ENCODE results near the gene TBXAS1. TPM values are rescaled to one million over a fixed set of nuclear protein-coding genes. Genes with fewer than 3 reads are reported as not detected.
A peak's percentile ranks its signal among the peaks of the same experiment; 100 is the strongest.

The TBXAS1 gene
- total and polyA plus RNA-seq, 3 experiments from 2014 or later = 1.7 to 2.9 (median 2.1) TPM

DNA sequence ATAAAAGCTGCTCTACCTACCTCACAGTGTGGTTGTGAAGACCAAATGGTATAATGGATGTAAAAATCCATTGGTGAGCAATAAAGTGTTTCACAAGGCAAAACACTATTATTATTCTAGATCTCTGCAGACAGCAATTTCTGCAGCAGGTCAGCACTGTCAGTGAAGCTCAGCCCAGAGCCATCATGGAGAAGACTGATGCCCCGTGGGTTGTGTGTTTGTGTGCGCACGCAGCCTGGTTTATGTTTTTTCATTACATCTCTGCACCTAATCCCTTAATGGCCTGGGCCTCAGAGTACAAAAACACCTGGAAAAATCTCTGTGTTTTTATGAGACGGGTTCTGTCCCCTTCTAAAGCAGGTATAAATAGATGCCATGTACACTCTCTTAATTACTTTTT is 169.5 kb downstream of the TBXAS1 start:
- no peak for DNase-seq
- Mint-ChIP-seq H3K4me3 (no peak overlapping the region), H3K9me3 (no peaks in the 10 kb centered on the region), H3K27me3 (peaks cover 0 to 2% of the 10 kb centered on the region in 2 donors), H3K36me3 (no peaks in the 10 kb centered on the region), H3K4me1 (no peaks in the 10 kb centered on the region), H3K27ac (no peak overlapping the region)
- Histone ChIP-seq H3K27me3 (ENCODE audit: insufficient read depth, low read length, poor library complexity, severe bottlenecking) (no peaks in the 10 kb centered on the region), H3K4me3 (ENCODE audit: low read length) (no peak overlapping the region), H3K36me3 (ENCODE audit: insufficient read depth, low read length) (no peaks in the 10 kb centered on the region), H3K4me1 (ENCODE audit: insufficient read depth, low read length) (no peaks in the 10 kb centered on the region), H3K27ac (ENCODE audit: low read depth, low read length) (no peak overlapping the region), H3K9me3 (ENCODE audit: low read length) (no peaks in the 10 kb centered on the region)
- ChIA-PET CTCF (interaction anchor here (1.2 to 2.9 kb wide), 2 partner anchors 11 to 353 kb away, joined by 3 to 17 read pairs; no protein-coding TSS in a partner anchor), POLR2A (no interaction called here)

- peaks cover 0 to 2% of the 10 kb centered on the region in 2 donors for H3K27me3 Mint-ChIP-seq
- no peaks in the 10 kb centered on the region for H3K4me1 Mint-ChIP-seq
- no peaks in the 10 kb centered on the region for H3K36me3 Mint-ChIP-seq
- no peak overlapping the region for H3K4me3 Mint-ChIP-seq
- no peaks in the 10 kb centered on the region for H3K4me1 ChIP-seq (ENCODE audit: insufficient read depth, low read length)
- no peak overlapping the region for H3K27ac ChIP-seq (ENCODE audit: low read depth, low read length)
- no peaks in the 10 kb centered on the region for H3K36me3 ChIP-seq (ENCODE audit: insufficient read depth, low read length)
- POLR2A ChIA-PET = interaction anchor here (0.7 kb wide), 1 partner anchor 147 kb away, joined by 3 read pairs; no protein-coding TSS in a partner anchor
- no peak overlapping the region for H3K4me3 ChIP-seq (ENCODE audit: low read length)
- no peak for DNase-seq
- H3K27ac Mint-ChIP-seq = no peak overlapping the region
- no peaks in the 10 kb centered on the region for H3K9me3 Mint-ChIP-seq
- no peaks in the 10 kb centered on the region for H3K27me3 ChIP-seq (ENCODE audit: insufficient read depth, low read length, poor library complexity, severe bottlenecking)
- no peaks in the 10 kb centered on the region for H3K9me3 ChIP-seq (ENCODE audit: low read length)
- CTCF ChIA-PET = interaction anchor here (1.2 to 2.9 kb wide), 2 partner anchors 12 to 354 kb away, joined by 3 to 17 read pairs; no protein-coding TSS in a partner anchor
Measured at GRCh38 chr7:139999516-139999915, 170.5 kb downstream of the TBXAS1 start.

DNA sequence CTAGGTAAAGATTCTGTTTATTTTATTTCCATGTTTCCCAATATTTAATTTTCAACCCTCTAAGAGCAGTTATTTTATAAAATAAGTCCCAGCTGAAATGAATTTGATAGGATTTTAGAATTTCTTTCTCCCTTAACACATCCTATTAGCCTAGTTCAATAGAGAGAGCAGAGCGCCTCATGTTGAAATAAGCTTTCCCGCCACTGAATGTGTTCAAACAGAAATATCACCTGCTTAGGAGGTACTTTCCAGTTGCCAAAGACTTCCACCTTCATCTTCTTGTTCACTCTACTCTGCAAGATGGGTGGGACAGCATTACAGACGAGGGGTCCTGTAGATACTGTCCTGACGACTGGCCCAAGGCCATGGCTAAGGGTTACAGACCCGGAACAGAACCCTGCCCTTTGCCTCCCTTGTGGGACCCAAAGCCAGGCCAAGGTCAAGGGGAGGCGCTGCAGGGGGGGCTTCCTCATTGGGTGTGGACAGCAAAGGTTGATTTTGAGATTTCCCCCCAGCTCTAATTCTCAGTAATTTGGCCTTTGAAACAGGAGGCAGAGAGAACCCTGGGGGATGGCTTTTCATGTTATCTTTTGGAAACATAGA is 171.7 kb downstream of the TBXAS1 start:
- Histone ChIP-seq H3K36me3 (ENCODE audit: insufficient read depth, low read length) (no peaks in the 10 kb centered on the region), H3K27me3 (ENCODE audit: insufficient read depth, low read length, poor library complexity, severe bottlenecking) (no peaks in the 10 kb centered on the region), H3K4me1 (ENCODE audit: insufficient read depth, low read length) (no peaks in the 10 kb centered on the region), H3K27ac (ENCODE audit: low read depth, low read length) (no peak overlapping the region), H3K9me3 (ENCODE audit: low read length) (no peaks in the 10 kb centered on the region), H3K4me3 (ENCODE audit: low read length) (no peak overlapping the region)
- DNase-seq = no peak
- ChIA-PET CTCF (interaction anchor here (1.0 to 2.9 kb wide), 2 partner anchors 14 to 355 kb away, joined by 3 to 17 read pairs; no protein-coding TSS in a partner anchor), POLR2A (no interaction called here)
- H3K4me3 Mint-ChIP-seq = no peak overlapping the region
- no peaks in the 10 kb centered on the region for H3K36me3 Mint-ChIP-seq
- no peaks in the 10 kb centered on the region for H3K4me1 Mint-ChIP-seq
- H3K27ac Mint-ChIP-seq = no peak overlapping the region
- H3K27me3 Mint-ChIP-seq = peaks cover 0 to 2% of the 10 kb centered on the region in 2 donors
- no peaks in the 10 kb centered on the region for H3K9me3 Mint-ChIP-seq

GRCh38 chr7:140003913-140004382 is 174.9 kb downstream of the TBXAS1 start:
- POLR2A ChIA-PET = no interaction called here
- CTCF ChIA-PET = interaction anchor here (1.4 to 3.3 kb wide), 4 partner anchors 15 to 362 kb away, joined by 3 to 31 read pairs (median 4); no protein-coding TSS in a partner anchor

DNA sequence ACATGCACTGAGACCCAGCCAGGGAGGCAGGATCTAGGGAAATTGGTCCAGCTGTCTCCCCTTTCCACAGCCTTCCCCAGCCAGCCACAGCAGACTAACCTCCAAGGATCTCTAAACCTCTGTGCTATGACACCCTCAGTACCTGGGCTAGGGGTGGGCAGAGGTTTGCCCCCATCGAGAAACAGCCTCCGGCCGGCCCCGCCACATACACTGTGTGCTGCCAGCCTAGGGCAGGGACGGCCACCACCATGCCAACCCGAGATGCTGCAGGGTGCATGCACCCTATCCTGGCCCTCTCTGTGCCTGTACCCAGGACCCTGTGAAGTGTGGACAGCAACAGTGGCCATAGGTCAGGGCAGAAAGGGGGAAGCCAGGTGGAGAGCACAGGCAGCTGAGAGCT is 175.6 kb downstream of the TBXAS1 start:
- no peak overlapping the region for H3K4me3 ChIP-seq (ENCODE audit: low read length)
- CTCF ChIA-PET = interaction anchor here (1.2 to 3.3 kb wide), 3 partner anchors 358 to 362 kb away, joined by 5 to 31 read pairs (median 8); no protein-coding TSS in a partner anchor

More at GRCh38 chr7:140003913-140004382, 174.9 kb downstream of the TBXAS1 start:
- no peaks in the 10 kb centered on the region for H3K36me3 ChIP-seq (ENCODE audit: insufficient read depth, low read length)
- no peaks in the 10 kb centered on the region for H3K4me1 ChIP-seq (ENCODE audit: insufficient read depth, low read length)
- Mint-ChIP-seq H3K4me3 (no peak overlapping the region), H3K36me3 (no peaks in the 10 kb centered on the region), H3K9me3 (no peaks in the 10 kb centered on the region), H3K4me1 (no peaks in the 10 kb centered on the region), H3K27ac (peak overlapping the region in 1 of 8 donors; percentile 86), H3K27me3 (peaks cover 0 to 4% of the 10 kb centered on the region in 2 donors)
- no peaks in the 10 kb centered on the region for H3K9me3 ChIP-seq (ENCODE audit: low read length)
- H3K27me3 ChIP-seq (ENCODE audit: insufficient read depth, low read length, poor library complexity, severe bottlenecking) = no peaks in the 10 kb centered on the region
- H3K27ac ChIP-seq (ENCODE audit: low read depth, low read length) = no peak overlapping the region
- DNase-seq = peak in 1 of 5 donors; percentile 29
- H3K4me3 ChIP-seq (ENCODE audit: low read length) = no peak overlapping the region

DNA sequence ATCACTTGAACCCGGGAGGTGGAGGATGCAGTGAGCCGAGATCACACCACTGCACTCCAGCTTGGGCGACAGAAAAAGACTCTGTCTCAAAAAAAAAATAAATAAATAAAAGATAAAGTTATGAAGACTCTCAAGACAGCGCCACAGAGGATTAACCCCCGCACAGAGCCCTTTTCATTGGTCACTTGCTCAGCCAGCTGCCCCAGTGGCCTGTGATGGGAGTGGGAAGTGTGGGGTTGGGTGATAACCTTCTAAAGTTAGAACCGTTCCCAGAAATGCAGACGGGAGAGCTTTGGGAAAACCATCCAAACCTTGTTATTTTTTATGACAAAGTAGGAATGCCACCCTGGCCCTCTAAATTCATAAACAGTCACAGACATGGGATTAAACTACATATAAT is 176.3 kb downstream of the TBXAS1 start:
- Histone ChIP-seq H3K4me1 (ENCODE audit: insufficient read depth, low read length) (no peaks in the 10 kb centered on the region), H3K27ac (ENCODE audit: low read depth, low read length) (no peak overlapping the region), H3K27me3 (ENCODE audit: insufficient read depth, low read length, poor library complexity, severe bottlenecking) (no peaks in the 10 kb centered on the region), H3K36me3 (ENCODE audit: insufficient read depth, low read length) (no peaks in the 10 kb centered on the region), H3K9me3 (ENCODE audit: low read length) (no peaks in the 10 kb centered on the region), H3K4me3 (ENCODE audit: low read length) (no peak overlapping the region)
- POLR2A ChIA-PET = no interaction called here
- Mint-ChIP-seq H3K4me1 (no peaks in the 10 kb centered on the region), H3K27me3 (peaks cover 0 to 2% of the 10 kb centered on the region in 2 donors), H3K36me3 (no peaks in the 10 kb centered on the region), H3K9me3 (no peaks in the 10 kb centered on the region), H3K4me3 (no peak overlapping the region), H3K27ac (no peak overlapping the region)
- no peak for DNase-seq
- CTCF ChIA-PET = interaction anchor here (0.7 to 2.1 kb wide), 6 partner anchors 268 to 505 kb away, joined by 3 to 8 read pairs (median 4); no protein-coding TSS in a partner anchor

More for the DNA sequence above, 175.6 kb downstream of the TBXAS1 start:
- Histone ChIP-seq H3K27ac (ENCODE audit: low read depth, low read length) (no peak overlapping the region), H3K4me1 (ENCODE audit: insufficient read depth, low read length) (no peaks in the 10 kb centered on the region), H3K27me3 (ENCODE audit: insufficient read depth, low read length, poor library complexity, severe bottlenecking) (no peaks in the 10 kb centered on the region), H3K9me3 (ENCODE audit: low read length) (no peaks in the 10 kb centered on the region), H3K36me3 (ENCODE audit: insufficient read depth, low read length) (no peaks in the 10 kb centered on the region)
- no peaks in the 10 kb centered on the region for H3K36me3 Mint-ChIP-seq
- no peaks in the 10 kb centered on the region for H3K9me3 Mint-ChIP-seq
- H3K4me1 Mint-ChIP-seq = no peaks in the 10 kb centered on the region
- no peak overlapping the region for H3K4me3 Mint-ChIP-seq
- POLR2A ChIA-PET = no interaction called here
- DNase-seq = no peak
- no peak overlapping the region for H3K27ac Mint-ChIP-seq
- H3K27me3 Mint-ChIP-seq = peaks cover 0 to 2% of the 10 kb centered on the region in 2 donors

- Histone ChIP-seq H3K27me3 (ENCODE audit: insufficient read depth, low read length, poor library complexity, severe bottlenecking) (no peaks in the 10 kb centered on the region), H3K36me3 (ENCODE audit: insufficient read depth, low read length) (no peaks in the 10 kb centered on the region)
Measured at GRCh38 chr7:140005754-140006503, 176.9 kb downstream of the TBXAS1 start.

DNA sequence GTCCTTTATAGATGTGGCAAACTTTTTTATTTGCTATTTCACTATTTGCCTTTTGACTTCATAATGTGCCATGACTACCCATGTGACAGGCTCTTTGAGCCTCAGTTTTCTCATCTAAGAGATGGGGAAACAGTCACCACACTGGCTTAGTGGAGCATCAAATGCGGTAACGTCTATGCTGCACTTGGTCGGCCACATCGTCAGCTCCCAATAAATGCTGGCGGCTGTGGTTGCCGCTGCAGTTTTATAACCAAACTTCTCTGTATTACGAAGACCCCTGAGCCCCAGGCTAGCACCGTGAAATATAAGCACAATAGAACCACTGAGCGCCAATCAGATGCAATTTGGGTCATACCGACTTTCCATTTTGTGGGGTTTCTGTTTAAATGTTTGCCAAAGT is 177.5 kb downstream of the TBXAS1 start:
- Histone ChIP-seq H3K36me3 (ENCODE audit: insufficient read depth, low read length) (no peaks in the 10 kb centered on the region), H3K9me3 (ENCODE audit: low read length) (no peaks in the 10 kb centered on the region), H3K4me1 (ENCODE audit: insufficient read depth, low read length) (no peaks in the 10 kb centered on the region), H3K4me3 (ENCODE audit: low read length) (no peak overlapping the region), H3K27me3 (ENCODE audit: insufficient read depth, low read length, poor library complexity, severe bottlenecking) (no peaks in the 10 kb centered on the region), H3K27ac (ENCODE audit: low read depth, low read length) (no peak overlapping the region)
- CTCF ChIA-PET = interaction anchor here (0.8 to 2.1 kb wide), 4 partner anchors 10 to 507 kb away, joined by 3 to 7 read pairs (median 3); no protein-coding TSS in a partner anchor
- peaks cover 0 to 2% of the 10 kb centered on the region in 2 donors for H3K27me3 Mint-ChIP-seq
- POLR2A ChIA-PET = no interaction called here
- H3K27ac Mint-ChIP-seq = no peak overlapping the region
- H3K9me3 Mint-ChIP-seq = no peaks in the 10 kb centered on the region
- no peak for DNase-seq
- no peak overlapping the region for H3K4me3 Mint-ChIP-seq
- peaks cover 0 to 3% (median 0%) of the 10 kb centered on the region in 3 donors for H3K36me3 Mint-ChIP-seq
- H3K4me1 Mint-ChIP-seq = no peaks in the 10 kb centered on the region

More at GRCh38 chr7:140005754-140006503, 176.9 kb downstream of the TBXAS1 start:
- peaks cover 0 to 2% of the 10 kb centered on the region in 2 donors for H3K27me3 Mint-ChIP-seq
- H3K27ac Mint-ChIP-seq = peak overlapping the region in 2 of 8 donors; percentile 22 to 26
- Histone ChIP-seq H3K4me3 (ENCODE audit: low read length) (no peak overlapping the region), H3K27ac (ENCODE audit: low read depth, low read length) (no peak overlapping the region), H3K4me1 (ENCODE audit: insufficient read depth, low read length) (no peaks in the 10 kb centered on the region), H3K9me3 (ENCODE audit: low read length) (no peaks in the 10 kb centered on the region)
- DNase-seq = no peak
- H3K9me3 Mint-ChIP-seq = no peaks in the 10 kb centered on the region
- no peak overlapping the region for H3K4me3 Mint-ChIP-seq
- H3K36me3 Mint-ChIP-seq = no peaks in the 10 kb centered on the region
- H3K4me1 Mint-ChIP-seq = no peaks in the 10 kb centered on the region
- ChIA-PET CTCF (interaction anchor here (0.7 to 2.1 kb wide), 7 partner anchors 9 to 506 kb away, joined by 3 to 8 read pairs (median 3); no protein-coding TSS in a partner anchor), POLR2A (no interaction called here)
